Heart right ventricle (tissue), 16 donors: ENCODE measurements around the gene UBASH3B. TPM values are rescaled to one million over a fixed set of nuclear protein-coding genes. Genes with fewer than 3 reads are reported as not detected.

ENCODE experiments used
- ATAC-seq, 8 donors: fragments of 200-7000 bp; cut with Tn5 transposase; one replicate each; pipeline ENCODE4 v1.9.1; 2020; ENCODE audit warnings: mild to moderate bottlenecking in 8 of 8, moderate library complexity in 8 of 8, moderate number of reproducible peaks in 1 of 8
- DNase-seq, 2 donors: peaks; one replicate each; pipeline ENCODE4 v3.0.0-alpha.2; 2020
- H3K27ac ChIP-seq, 10 donors: fragments of 200-600 bp; sonication (generic) in 2 of 10; one replicate each; pipeline versions ENCODE4 v1.5.0 to v1.8.0; 2020 to 2022; ENCODE audit warnings: mild to moderate bottlenecking in 3 of 10
- H3K27me3 ChIP-seq, 7 donors: fragments of 200-600 bp; one replicate each; pipeline ENCODE4 v1.8.0; 2021 to 2022; ENCODE audit warnings: mild to moderate bottlenecking in 2 of 7
- H3K36me3 ChIP-seq, 9 donors: fragments of 200-600 bp; sonication (generic) in 1 of 9; one replicate each; pipeline versions ENCODE4 v1.5.0 to v1.8.0; 2020 to 2022; ENCODE audit warnings: mild to moderate bottlenecking in 2 of 9
- H3K4me1 ChIP-seq, 9 donors: fragments of 200-600 bp; sonication (generic) in 1 of 9; one replicate each; pipeline versions ENCODE4 v1.5.0 to v1.8.0; 2020 to 2022; ENCODE audit warnings: mild to moderate bottlenecking in 4 of 9
- H3K4me3 ChIP-seq, 10 donors: fragments of 200-600 bp; sonication (generic) in 2 of 10; one replicate each; pipeline versions ENCODE4 v1.5.0 to v1.8.0; 2020 to 2022; ENCODE audit warnings: mild to moderate bottlenecking in 7 of 10, moderate library complexity in 2 of 10
- H3K9me3 ChIP-seq, 11 donors: fragments of 200-600 bp in 10 of 11; sonication (generic) in 2 of 11; one replicate each; pipeline versions ENCODE4 v1.5.0 to v1.8.0; 2013 to 2022; ENCODE audit warnings: mild to moderate bottlenecking in 2 of 11, control low read depth in 1 of 11, moderate library complexity in 1 of 11
- CTCF ChIP-seq, 9 donors: fragments of 200-600 bp; sonication (generic) in 2 of 9; IDR thresholded peaks; one replicate each; pipeline versions ENCODE4 v1.5.0 to v1.8.0; 2021 to 2022; ENCODE audit warnings: antibody characterized with exemption in 9 of 9, mild to moderate bottlenecking in 5 of 9, moderate library complexity in 1 of 9
- WGBS, 2 donors: extraction: QIAGEN DNeasy Blood & Tissue Kit; methylation state at CpG; one replicate each; pipeline ENCODE4 v1.1.7; 2013; ENCODE audit warnings: inconsistent platforms in 1 of 2; 5-methylcytosine and 5-hydroxymethylcytosine counted together
- intact Hi-C, 10 donors: fragments of 100-400 bp; cut with DNase I; formaldehyde crosslinking; loops; one replicate each; pipeline versions ENCODE4 v1.11.1 to v1.14.2; 2022
- polyA plus RNA-seq, 2 donors: library from polyadenylated mRNA; stranded (reverse); fragments of 200-250 nt; gene quantifications; one replicate each; pipeline ENCODE4 v1.2.3, GENCODE V29; 2013
- total RNA-seq, 10 donors: library from RNA; stranded (reverse); fragmentation: NEBNext Ultra II Directional in 3 of 10; extraction: Animal tissue kit (Norgen Biotek cat#: 25700) in 3 of 10; gene quantifications; one replicate each; pipeline versions ENCODE4 v1.2.1 to v1.2.4, GENCODE V29; 2021 to 2023
- donor health status: Arrhythmogenic right ventricular cardiomyopathy.
- donor health status: ischemic (EF 13 %, LVEDD 7.1; RV severe dilation, severe dysfunction).
- donor health status: healthy with polysubstance abuse.
- donor health status: DM: no; HTN: yes; CAD: no.
- donor health status: DM: no; HTN: no; CAD: no.
- donor health status: ischemic (EF 25% LVEDD 6.9; RV normal size, moderate dysfunction).
- donor health status: ischemic (EF 25% LVEDD 5.7; RV mildly dilated, moderate dysfunction).
- donor health status: healthy.
- donor health status: DM: yes; HTN: yes; CAD: no.
- donor health status: Ischemic cardiomyopathy.
- donor health status: ischemic (EF 35%, LVEDD 5.7; RV mildly dilated, moderate dysfunction).
- donor health status: nonischemic (EF 11% LVEDD 7.7; RV severe dilation, severe dysfunction).
- donor health status: DM: yes; HTN: yes; CAD: no.
- donor health status: PGD.
- donor health status: ischemic (EF 29% LVEDD 5.4; RV normal size, mild dysfunction).
- donor health status: nonischemic (EF 23%, LVEDD 6.1; RV moderate dilation, normal function).

UBASH3B gene
- total and polyA plus RNA-seq, 12 donors, result 0.51 to 8.0 (median 1.5) TPM

- peaks cover 0 to 20% (median 0%) of the 10 kb centered on the region in 7 donors for H3K27me3 ChIP-seq
- H3K4me3 ChIP-seq, result no peak overlapping the region
- DNase-seq, result no peak
- TF ChIP-seq CTCF (IDR thresholded peaks at IDR 0.05), result no peak
- no peak overlapping the region for H3K27ac ChIP-seq
- peaks cover 0 to 24% (median 0%) of the 10 kb centered on the region in 9 donors for H3K36me3 ChIP-seq
- intact Hi-C loops, result no loop called here
- 79 to 80% methylated on average over 2 of the region's 2 CpGs for WGBS, 2 donors
- peaks cover 0 to 57% (median 15%) of the 10 kb centered on the region in 9 donors for H3K4me1 ChIP-seq
- no peak for ATAC-seq
- H3K9me3 ChIP-seq, result no peaks in the 10 kb centered on the region
Measured at GRCh38 chr11:122778148-122778547, 122.6 kb downstream of the UBASH3B start.

DNA sequence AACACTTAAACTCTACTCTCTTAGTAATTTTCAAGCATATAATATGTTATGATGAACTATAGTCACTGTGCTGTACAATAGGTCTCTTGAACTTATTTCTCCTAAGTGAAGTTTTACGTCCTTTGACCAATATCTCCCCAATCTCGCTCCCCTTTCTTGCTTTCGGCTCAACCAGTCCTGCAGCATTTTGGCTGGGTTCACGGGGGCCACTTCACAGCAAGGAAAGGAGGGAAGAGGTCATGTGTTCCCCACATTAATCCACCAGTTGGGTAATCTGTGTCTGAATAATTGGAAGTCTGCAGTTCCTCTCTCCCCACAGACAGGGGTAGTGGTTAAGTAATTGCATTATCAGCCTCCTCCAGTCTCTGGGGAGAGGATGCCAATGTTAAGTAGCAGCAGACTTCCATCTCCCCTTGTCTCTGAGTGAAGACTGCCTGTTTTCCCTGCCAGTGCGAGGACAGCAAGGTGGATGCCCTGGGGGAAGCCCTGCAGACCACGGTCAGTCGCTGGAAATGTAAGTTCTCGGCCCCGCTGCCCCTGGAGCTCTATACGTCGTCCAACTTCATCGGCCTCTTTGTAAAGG, 123.6 kb downstream of the UBASH3B start:
- DNase-seq, result no peak
- 85 to 92% methylated on average over 12 of the region's 12 CpGs for WGBS, 2 donors
- Histone ChIP-seq H3K4me3 (no peak overlapping the region), H3K9me3 (no peaks in the 10 kb centered on the region), H3K27ac (no peak overlapping the region), H3K27me3 (peaks cover 0 to 15% (median 0%) of the 10 kb centered on the region in 7 donors), H3K36me3 (peaks cover 0 to 34% (median 0%) of the 10 kb centered on the region in 9 donors), H3K4me1 (peaks cover 0 to 52% (median 15%) of the 10 kb centered on the region in 9 donors)
- ATAC-seq, result no peak
- intact Hi-C loops, result no loop called here
- TF ChIP-seq CTCF (IDR thresholded peaks at IDR 0.05), result no peak

GRCh38 chr11:122780296-122780949, 124.9 kb downstream of the UBASH3B start:
- WGBS, 2 donors, result 81 to 83% methylated on average over 10 of the region's 10 CpGs

More at GRCh38 chr11:122780296-122780949, 124.9 kb downstream of the UBASH3B start:
- peaks cover 0 to 10% (median 0%) of the 10 kb centered on the region in 7 donors for H3K27me3 ChIP-seq
- intact Hi-C loops, result loop anchor here in 9 of 10 donors (2.0 to 10.0 kb wide), 8 partner anchors 126 to 264 kb away; partner anchors contain the start of gene UBASH3B (in 1 of the 9)
- DNase-seq, result no peak
- H3K27ac ChIP-seq, result no peak overlapping the region
- no peaks in the 10 kb centered on the region for H3K9me3 ChIP-seq
- TF ChIP-seq CTCF (IDR thresholded peaks at IDR 0.05), result no peak
- peaks cover 0 to 46% (median 0%) of the 10 kb centered on the region in 9 donors for H3K36me3 ChIP-seq
- peak in 5 of 8 donors; percentile 5 to 39 (median 18) for ATAC-seq
- H3K4me1 ChIP-seq, result peaks cover 0 to 59% (median 22%) of the 10 kb centered on the region in 9 donors
- no peak overlapping the region for H3K4me3 ChIP-seq
